Effector CD4-positive, alpha-beta T cell (primary cell): ENCODE results near the gene KRTAP6-1. TPM values are rescaled to one million over a fixed set of nuclear protein-coding genes. Genes with fewer than 3 reads are reported as not detected.

Source experiments
- DNase-seq: peaks from one replicate; pipeline ENCODE4 v3.0.0-alpha.2; 2020
- total RNA-seq: gene quantifications from one replicate; lab custom pipeline; 2026; lab: John Stamatoyannopoulos, UW

KRTAP6-1 gene, protein sequence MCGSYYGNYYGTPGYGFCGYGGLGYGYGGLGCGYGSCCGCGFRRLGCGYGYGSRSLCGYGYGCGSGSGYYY
- total RNA-seq: not detected

DNA sequence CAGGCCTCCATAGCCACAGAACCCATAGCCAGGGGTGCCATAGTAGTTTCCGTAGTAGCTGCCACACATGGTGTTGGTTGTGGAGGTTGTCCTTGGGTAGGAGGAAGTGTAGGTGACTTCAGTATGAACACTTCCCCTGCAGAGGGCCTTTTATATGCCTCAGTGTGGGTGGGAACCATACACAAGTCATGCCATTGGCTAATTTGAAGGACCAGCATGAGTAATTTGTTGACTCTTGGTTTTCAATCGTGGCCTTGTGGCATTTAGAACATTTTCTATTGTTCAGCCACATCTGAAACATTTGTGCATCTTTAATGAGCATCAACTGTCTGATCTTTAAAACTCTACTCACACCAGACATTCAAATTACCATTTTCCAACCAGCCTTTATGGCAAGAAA lies at the start of gene KRTAP6-1:
Gene KRTAP6-1 (minus strand): TSS at position 95 of the 400 bp plus-strand sequence. CDS start 26 bp downstream, at position 69.
- no peak for DNase-seq

DNA sequence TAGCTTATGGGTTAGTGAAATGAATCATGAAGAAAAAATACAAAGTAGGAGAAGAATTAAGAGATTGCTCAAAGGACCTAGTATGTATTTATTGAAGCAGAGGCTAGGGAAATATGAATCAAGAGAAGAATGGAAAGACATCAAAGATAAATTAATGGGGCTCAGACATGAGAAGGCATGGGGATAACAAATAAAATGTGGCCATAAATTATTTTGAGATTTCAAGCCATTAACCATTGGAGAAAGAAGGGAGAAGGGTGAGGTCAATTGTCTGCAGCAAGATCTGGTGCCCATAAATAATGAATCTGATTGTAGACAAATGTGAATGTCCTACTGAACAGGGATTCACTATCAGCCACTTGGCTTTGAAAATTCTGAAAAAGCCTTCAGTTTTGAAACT lies 39.2 kb upstream of the KRTAP6-1 start:
- DNase-seq: no peak

DNA sequence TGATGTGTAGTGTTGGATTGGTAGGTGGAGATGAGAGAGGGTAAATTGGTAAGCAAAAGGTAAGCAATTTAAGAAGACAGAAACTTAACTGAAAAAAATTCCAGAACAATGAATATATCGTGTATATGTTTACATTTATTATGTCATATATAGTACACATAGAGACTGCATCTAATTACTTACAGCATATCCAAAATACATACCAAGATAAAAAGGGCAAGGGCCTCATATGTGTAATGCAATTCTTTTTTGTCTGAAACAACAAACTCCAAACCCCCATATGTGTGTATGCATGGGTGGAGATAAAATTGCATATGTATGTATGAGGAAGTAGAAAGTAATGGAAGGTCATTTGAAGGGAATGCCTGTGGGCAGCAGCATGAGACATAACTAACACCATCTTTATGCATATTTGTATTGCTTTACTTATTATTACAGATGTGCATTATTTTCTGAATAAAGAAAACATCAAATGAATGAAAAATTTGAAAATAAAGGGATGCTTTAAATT lies 33.2 kb upstream of the KRTAP6-1 start:
- no peak for DNase-seq

DNA sequence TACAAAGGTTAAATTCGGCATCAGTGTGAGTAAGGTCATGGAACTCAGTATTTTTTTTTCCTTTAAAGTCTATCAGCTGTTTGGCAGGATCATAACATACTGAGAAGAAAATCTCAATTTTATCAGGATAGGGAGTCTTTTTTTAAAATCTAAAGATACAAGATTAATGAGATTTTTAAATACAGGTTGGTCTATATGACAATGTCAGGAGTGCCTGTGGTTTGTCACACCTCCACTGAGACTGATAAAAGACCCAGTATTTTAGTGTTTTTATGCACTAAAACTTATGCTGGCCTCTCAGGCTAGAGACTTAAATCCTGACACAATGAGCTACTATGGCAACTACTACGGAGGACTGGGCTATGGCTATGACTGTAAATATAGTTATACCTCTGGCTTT lies 28.8 kb upstream of the KRTAP6-1 start, which contains the start of gene KRTAP20-3:
Gene KRTAP20-3 (plus strand): TSS at position 301 of the 400 bp plus-strand sequence.
- DNase-seq: no peak

DNA sequence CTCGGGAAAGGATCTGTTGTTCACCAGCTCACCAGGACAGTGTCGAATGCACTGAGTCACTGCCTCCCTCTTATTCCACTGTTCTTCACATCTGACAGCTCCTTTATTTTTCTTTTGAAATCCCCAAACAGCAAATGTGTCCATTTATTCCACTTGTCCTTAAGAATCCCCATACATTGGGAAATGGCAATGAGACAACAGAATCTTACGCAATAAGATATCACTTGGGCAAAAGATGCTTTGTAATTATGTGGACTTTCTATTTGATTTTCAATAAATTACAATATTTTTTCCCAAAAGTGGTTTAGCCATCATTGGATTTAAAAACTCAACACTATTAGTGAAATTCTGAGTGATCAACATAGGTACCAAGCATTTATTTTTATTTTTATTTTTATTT lies 25.0 kb upstream of the KRTAP6-1 start:
- DNase-seq: no peak

DNA sequence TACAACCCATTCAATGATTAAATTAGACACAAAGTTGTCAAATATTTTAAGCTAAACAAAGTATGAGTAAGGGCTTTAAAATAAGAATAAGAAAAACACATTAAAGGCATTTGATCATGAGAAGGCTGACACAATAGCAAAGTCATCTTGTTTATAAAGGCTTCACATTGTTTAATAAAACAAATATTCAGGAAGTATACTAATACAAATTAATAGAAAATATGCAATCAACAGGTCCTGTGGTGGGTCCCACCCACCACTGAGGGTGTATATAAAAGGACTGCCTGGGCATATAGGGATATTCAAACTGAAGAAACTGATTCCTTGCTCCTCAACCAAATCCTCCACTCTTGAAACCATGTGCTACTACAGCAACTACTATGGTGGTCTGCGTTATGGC lies 21.2 kb upstream of the KRTAP6-1 start, which contains the start of gene KRTAP20-2:
Gene KRTAP20-2 (plus strand): TSS at position 301 of the 400 bp plus-strand sequence. CDS start 58 bp downstream, at position 359.
- no peak for DNase-seq

DNA sequence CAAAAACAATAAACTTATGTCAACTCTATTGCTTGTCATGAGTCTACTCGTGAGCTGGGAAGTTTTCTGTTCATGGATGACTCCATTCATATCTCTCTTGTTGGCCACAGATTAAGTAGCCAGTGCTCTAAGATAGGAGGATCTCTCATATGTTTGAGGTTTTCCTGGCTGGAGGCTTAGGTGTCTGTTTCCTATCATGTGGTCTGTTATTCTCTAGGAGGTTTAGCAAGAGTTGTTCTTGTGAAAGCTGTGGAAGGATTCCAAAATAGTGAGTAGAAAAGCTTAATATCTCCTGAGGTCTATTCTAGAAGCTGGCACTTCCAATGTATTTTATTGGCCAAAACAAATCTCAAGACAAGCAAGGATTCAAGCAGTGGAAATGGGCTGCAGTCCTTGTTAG lies 15.5 kb upstream of the KRTAP6-1 start:
- DNase-seq: no peak

DNA sequence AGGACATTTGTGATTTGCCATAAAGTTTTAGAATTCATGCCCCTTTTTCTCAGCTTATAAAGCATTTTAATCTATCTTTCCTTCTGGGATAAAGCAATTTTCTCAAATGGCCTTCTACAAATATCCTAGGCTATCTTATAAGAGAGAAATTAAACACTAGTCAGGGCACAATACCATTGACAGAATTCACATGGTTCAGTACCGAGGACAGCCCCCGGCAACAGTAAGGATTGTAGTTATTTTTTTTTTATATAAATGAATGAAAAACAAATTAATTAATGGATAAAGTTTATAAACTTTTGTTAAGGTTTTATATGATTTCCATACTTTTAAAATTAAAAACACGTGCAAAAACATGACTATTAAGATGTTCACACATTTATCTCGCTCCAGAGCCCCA lies 14.4 kb upstream of the KRTAP6-1 start:
- DNase-seq: no peak

DNA sequence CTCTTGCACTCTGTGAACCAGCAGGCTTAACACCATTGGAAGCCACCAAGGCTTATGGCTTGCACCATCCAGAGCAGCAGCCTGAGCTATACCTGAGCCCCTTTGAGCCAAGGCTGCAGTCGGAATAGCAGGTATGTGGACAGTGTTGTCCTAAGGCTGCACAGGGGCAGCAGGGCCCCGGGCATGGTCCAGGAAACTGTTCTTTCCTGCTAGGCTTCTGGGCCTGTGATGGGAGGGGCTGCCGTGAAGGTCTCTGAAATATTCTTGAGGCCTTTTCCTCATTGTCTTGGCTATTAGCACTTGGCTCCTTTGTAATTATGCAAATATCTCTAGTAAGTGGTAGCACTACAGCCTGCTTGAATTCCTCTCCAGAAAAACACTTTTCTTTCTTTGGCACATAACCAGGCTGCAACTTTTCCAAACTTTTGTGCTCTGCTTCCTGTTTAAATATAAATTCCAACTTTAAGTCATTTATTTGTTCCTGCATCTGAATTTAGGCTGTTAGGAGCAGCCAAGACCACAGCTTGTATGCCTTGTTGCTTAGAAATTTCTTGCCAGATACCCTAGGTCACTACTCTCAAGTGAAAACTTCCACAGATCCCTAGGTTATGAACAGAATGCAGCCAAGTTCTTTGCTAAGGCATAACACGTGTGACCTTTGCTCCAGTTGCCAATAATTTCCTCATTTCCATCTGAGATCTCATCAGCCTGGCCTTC lies 11.9 kb upstream of the KRTAP6-1 start:
- no peak for DNase-seq

DNA sequence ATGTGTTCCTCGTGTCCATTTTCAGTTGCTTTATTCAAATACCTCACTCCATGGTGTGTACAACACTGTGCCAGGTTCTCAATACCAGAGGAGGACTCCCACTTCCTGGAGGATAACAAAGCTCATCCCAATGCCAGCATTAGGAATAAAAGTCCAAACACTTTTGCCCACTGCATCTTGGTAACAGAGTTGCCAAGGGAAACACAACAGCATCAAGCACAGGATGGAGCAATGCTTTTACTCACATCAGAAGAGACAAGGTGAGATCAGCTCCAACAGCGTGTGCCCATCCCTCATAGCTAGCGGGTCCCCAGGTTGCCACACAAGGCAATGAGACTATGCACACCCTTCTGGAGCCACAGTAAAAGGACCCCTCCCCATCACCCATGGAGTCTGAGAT lies 9.6 kb upstream of the KRTAP6-1 start:
- no peak for DNase-seq

DNA sequence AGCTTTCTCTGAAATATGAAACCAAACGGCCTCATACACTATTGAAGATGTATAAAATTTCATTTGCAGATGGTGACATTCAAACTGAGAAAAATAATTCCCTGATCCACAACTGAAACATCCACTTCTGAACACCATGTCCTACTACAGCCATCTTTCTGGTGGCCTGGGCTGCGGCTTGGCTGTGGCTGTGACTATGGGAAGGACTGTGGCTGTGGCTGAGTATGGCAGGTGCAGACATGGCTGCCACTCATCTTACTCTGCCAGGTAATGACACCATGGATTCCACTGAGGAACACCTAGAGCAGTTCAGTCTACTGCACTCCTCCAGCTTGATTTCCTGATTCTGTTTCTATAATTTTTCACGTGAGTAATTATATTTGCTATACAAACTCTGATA lies 6.8 kb upstream of the KRTAP6-1 start, which contains the start of gene KRTAP20-4:
Gene KRTAP20-4 (plus strand): TSS at position 106 of the 400 bp plus-strand sequence.
- DNase-seq: no peak

DNA sequence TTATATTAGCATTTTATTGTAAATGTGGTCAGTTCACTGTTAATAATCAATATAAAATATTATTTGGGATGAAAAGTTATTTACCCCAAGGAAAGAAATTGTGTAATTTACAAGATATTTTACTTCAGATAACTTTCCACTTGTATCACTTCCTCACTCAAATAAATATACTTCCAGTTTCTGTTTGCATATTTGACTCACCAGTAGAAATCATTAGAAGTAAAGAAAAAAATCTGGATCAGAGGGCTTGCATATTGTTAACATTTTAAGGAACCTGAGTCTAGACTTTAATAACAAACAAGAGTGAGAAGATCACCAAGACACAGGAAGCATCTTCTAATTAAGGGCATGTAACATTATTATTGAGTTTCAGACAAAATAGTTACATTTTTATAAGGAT lies 6.3 kb upstream of the KRTAP6-1 start:
- DNase-seq: no peak

DNA sequence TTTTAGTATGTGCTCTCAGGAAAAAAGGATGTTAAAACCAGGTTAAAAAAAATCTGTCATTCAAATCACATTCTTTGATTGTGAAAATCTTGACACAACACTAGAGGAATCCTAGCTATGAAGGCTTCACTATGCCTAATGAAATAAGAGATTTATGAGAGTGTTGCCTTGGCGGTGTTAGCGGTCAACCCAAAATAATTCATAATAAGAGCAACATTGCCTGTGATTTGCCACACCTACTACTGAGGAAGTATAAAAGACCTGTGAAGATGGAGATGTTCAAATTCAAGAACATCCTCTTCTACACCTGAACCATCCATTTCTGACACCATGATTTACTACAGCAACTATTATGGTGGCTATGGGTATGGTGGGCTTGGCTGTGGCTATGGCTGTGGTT lies 2.4 kb upstream of the KRTAP6-1 start, which contains the start of gene KRTAP20-1:
Gene KRTAP20-1 (plus strand): TSS at position 301 of the 400 bp plus-strand sequence. CDS start 30 bp downstream, at position 331.
- DNase-seq: no peak

DNA sequence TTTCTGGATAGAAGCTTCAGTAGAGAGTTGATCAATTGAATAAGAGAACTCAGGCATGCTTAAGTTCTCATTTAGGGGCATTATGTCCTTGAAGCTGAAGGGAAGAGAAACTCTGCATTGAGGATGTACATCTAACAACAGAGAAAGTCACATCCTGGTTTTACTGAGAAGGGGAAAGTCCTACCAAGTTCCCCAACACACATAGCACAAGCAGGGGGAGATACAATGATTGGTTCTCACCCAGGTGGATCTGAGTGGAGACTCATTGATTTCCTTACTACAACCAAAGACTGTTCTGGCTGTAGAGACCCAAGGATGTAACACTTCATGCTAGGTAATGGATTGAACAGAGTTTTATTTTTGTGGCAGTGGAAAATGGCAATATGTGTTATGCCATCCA lies 1.5 kb upstream of the KRTAP6-1 start:
- no peak for DNase-seq

DNA sequence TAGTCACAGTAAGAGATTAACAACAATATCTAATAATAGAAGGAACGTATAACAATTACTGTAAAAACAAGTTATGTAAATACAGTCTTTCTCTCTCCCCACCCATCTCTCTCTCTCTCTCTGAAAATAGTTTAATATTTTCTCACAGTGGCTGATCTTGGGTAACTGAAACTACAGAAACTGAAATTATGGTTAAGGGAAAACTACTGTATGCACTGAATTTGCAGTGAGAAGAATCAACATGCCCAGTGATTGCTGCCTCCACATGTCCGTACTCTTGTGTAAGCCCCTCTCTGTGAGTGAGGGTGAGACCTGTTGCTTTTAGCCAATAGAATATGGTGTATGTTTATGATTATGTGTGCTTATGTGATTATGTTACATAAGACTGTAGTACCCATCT lies 1.6 kb downstream of the KRTAP6-1 start:
- no peak for DNase-seq

DNA sequence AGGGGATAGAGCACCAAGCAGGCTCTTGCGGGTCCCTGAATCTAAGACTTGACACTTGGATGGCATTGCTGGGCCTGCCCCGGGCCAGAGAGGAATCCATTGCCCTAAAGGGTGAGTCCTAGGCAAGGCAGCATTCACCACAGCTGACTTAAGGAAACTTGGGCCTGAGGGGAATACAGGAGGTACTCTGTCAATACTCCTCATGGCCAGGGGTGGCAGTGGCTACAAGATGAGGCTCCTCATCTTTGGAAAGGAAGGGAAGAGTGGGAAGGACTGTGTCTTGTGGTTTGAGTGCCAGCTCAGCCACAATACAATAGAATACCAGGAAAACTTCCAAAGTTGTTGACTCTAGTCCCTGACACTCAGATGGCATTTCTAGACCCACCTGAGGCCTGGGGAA lies 7.8 kb downstream of the KRTAP6-1 start:
- no peak for DNase-seq

DNA sequence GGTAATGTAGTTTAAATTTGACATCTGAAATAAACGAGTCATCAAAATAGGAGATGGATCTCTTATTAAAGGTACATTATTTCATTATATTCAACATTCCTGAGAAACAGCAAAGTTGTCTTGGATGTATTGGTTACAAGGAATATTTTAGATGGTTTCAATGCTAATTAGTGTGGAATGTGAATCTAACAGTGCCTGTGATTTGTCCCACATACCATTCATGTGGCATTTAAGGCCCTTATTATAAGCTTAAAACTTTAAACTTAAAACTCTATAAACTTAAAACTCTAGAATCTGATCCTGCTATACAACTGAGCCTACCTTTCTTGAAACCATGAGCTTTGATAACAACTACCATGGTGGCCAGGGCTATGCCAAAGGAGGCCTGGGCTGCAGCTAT lies 12.9 kb downstream of the KRTAP6-1 start, which contains the start of gene KRTAP22-1:
Gene KRTAP22-1 (plus strand): TSS at position 301 of the 400 bp plus-strand sequence.
- no peak for DNase-seq

DNA sequence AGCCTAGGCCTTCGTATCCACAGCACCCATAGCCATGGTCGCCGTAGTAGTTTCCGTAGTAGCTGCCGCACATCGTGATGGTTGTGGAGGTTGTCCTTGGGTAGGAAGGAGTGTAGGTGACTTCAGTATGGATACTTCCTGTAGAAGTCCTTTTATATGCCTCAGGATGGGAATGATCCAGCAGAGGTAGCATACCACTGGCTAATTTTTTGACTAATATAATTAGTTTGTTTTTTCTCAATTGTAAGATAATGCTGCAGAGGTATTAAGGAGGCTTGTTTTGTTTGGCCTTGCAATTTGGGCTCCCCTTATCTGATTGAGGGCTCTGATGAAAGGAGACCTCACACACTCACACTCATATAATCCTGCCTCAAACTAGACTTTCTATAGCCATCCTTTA lies 14.9 kb downstream of the KRTAP6-1 start, which contains the start of gene KRTAP6-2:
Gene KRTAP6-2 (minus strand): TSS at position 101 of the 400 bp plus-strand sequence. CDS start 28 bp downstream, at position 73.
- DNase-seq: no peak

DNA sequence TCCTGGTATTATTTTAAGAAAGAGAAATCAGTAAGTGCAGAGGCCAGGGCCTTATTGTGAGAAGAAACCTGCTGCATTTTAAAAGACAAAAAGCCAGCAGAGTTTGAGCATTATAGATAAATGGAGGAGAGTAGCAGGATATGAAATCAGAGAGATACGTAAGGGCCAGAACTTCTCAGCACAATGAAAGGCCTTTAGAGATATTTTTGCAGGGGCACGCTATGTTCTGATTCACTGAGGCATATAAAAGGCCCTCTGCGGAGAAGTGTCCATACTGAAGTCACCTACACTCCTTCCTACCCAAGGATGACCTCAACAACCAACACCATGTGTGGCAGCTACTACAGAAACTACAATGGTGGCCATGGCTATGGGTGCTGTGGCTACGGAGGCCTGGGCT lies 21.6 kb downstream of the KRTAP6-1 start, which contains the start of gene KRTAP6-3:
Gene KRTAP6-3 (plus strand): TSS at position 301 of the 400 bp plus-strand sequence. CDS start 6 bp downstream, at position 307.
- DNase-seq: no peak

DNA sequence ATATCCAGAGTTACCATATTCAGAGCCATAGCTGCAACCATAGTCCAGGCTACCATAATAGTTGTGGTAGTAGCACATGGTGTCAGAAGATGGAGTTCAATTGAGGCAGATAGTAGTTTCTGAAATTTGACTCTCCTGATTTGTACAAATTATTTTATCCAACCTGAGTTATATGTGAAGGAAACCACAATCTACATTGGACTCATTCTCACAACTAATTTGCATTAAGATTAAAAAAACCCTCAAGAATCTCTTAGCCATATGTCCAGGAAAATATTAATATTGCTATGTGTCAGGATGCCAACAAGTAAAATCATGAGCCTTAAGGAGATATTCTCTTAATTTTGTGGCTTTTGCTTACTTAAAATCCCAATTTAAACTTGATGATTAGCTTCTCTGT lies 23.4 kb downstream of the KRTAP6-1 start, which contains the start of gene KRTAP22-2:
Gene KRTAP22-2 (minus strand): TSS at position 101 of the 400 bp plus-strand sequence.
- DNase-seq: no peak

DNA sequence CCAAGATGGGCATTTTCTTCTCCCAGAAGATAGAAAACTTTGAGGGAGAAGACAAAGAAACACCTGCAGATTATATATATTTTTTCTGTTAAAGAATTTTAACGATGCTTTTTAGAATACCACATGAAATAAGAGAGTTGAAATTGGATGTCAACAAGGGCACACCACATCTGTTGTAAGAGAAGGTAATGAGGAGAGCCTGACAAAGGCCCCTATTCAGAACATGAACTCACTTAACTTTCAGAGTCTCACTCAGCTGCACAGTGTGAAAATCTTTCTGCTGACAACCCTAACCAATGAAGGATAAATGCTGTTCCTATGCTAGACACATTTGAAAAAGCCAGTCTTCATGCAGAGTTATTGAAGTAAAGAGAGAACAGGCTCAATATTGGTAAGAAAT lies 30.9 kb downstream of the KRTAP6-1 start:
- no peak for DNase-seq

DNA sequence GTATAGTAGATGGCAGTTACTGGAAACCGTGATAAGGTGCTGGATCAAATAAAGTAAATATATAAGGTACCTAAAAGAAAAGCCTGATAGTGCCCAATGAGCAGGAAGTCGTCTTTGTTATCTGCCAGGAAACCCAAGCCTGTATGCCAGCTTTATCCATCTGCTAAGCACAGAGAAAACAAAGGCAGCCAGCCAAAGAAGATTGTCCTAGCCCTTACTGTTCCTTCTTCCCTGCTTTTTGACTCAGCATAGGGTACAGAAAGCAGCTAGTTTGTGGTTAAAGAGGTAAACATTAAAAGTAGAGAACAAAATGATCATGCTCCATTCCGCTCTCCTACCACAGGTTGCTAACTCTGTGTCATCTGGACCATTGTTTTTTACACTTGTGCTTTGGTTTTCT lies 33.6 kb downstream of the KRTAP6-1 start:
- no peak for DNase-seq

DNA sequence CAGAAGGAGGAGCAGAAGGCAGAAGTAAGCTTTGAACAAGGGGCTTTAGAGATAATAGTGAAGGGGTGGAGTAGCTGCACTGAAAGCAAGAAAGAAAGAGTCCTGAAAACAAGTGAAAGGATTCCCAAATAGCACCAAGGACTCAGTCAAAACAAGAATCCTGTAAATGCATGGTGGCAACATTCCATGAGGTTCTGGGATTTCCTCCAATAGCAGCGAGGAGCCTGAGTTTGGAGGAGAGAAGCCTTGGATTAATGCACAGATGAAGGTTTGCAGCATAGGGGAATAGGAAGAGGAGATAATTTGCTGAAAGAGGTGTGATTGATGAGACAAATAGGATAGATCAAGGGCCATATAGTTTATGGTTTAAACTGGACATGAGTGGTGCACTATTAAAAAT lies 34.4 kb downstream of the KRTAP6-1 start:
- DNase-seq: no peak

DNA sequence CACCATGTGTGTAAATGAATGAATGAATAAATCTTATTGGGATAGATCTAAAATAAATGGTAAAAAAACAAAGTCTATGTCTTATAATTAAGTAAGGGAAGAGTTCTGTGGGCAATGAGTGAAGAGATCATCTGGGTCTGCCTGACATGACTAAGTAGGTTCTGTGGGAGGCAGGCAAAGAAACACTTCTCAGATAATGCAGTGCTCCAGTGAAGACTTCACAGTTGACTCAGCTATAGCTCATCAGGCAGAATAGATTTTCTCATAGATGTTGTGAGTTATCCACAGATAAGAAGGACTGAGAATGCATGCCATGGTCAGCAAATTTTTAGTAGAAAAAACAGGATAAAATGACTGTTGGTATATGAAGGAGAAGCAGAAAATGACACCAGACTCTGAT lies 36.0 kb downstream of the KRTAP6-1 start:
- no peak for DNase-seq
